OCI-LY3 (cell line): ENCODE measurements around the gene INTS11.

Source experiments
- CTCF ChIP-seq: fragments of 200-600, 300-600 bp; sonication (generic); IDR thresholded peaks from 2 replicates; pipeline ENCODE4 v1.5.1; 2014; ENCODE audit warnings: antibody characterized with exemption, low read length, low read depth
- EZH2phosphoT487 ChIP-seq: fragments of 200-600 bp; shearing (Covaris generic); IDR thresholded peaks from 2 replicates; pipeline ENCODE4 v1.6.1; 2018; ENCODE audit warnings: antibody characterized with exemption, mixed run types, low read depth

GRCh38 chr1:1347663-1348419 lies 23.4 kb upstream of the INTS11 start:
- TF ChIP-seq CTCF (no peak), EZH2phosphoT487 (no peak)
